Midbrain (tissue), 1 donor: Measurements from ENCODE around the gene KBTBD13.
"Not testable (repeated sequence)": the region's sequence is repeated elsewhere in the genome, so short reads cannot be mapped to it uniquely, and the experiment has no call there.

Experiments used
- DNase-seq: peaks from one replicate; lab custom pipeline; 2025; lab: John Stamatoyannopoulos, UW

Gene KBTBD13

DNA sequence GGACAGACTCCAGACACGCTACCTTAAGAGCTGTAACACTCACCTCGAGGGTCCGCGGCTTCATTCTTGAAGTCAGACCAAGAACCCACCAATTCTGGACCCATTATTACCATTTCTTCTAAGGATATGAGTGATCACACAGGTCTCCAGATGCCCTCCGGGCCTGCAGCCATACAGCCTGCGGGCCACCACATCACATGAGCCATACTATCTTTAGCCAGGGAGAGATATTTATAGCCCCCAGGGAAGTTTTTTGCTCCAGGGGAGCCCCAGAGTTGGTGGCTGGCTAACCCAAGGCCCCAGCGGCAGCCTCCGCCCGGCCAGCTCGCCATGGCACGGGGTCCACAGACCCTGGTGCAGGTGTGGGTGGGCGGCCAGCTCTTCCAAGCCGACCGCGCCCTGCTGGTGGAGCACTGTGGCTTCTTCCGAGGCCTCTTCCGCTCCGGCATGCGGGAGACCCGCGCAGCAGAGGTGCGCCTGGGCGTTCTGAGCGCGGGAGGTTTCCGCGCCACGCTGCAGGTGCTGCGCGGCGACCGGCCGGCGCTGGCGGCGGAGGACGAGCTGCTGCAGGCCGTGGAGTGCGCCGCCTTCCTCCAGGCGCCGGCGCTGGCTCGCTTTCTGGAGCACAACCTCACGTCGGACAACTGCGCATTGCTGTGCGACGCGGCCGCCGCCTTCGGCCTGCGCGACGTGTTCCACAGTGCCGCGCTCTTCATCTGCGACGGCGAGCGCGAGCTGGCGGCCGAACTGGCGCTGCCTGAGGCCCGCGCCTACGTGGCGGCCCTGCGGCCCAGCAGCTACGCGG, at the start of gene KBTBD13:
TSS of gene KBTBD13 (plus strand) at position 261 of the 805 bp plus-strand sequence. CDS start at position 331, 70 bp downstream.
- DNase-seq, result no peak

DNA sequence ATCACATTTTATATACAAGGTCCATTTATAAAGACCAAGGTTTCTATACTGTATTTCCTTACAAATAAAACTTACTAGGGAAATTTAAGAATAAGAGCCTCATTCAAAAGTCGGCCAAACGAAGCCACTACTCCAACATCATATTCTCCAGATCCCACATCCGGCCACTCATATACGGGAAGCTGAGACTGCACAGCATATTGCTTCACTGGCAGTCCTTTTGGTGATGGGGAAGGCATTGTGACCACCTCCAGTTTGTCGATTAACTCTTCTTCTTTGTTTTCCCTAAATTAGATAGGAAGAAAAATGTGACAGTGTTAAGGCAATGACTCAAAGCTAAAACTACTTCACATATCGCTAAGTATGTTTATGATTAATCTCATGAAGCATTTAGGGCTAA, 49.8 kb upstream of the KBTBD13 start:
- no peak for DNase-seq

DNA sequence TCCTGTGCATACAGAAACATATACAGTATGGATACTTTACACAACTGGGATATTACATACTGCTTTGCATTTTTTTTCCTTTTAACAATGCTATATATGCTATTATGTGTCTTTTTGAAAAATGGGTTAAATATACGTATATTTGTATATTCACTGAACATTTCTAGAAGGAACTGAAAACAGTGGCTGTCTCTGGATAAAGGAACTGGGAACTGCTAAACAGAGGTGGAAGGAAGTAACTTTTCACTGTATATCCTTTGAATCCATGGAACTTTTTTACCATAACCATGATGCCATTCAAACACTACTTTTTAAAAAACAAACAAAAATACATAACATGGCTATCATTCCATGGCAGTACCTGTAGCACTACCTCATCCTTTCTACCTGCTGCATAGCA, 49.0 kb upstream of the KBTBD13 start:
- no peak for DNase-seq

DNA sequence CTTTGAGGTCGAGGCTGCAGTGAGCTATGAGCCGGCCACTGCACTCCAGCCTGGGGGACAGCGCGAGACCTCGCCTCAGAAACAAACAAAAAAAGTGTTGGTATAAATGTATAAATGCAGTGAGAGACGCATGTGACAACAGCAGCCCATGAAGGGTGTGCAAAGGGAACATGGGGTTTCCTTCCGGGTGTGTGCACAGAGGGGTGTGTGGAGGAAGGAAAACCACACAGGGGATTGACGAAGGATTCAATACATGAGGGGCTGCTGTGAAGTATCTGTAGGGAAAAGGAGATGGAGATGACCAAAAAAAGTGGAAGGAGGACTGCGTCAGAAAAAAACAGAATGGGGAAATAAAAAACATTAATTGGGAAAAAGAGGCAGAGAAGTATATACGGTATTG, 48.2 kb upstream of the KBTBD13 start:
- DNase-seq, result no peak

DNA sequence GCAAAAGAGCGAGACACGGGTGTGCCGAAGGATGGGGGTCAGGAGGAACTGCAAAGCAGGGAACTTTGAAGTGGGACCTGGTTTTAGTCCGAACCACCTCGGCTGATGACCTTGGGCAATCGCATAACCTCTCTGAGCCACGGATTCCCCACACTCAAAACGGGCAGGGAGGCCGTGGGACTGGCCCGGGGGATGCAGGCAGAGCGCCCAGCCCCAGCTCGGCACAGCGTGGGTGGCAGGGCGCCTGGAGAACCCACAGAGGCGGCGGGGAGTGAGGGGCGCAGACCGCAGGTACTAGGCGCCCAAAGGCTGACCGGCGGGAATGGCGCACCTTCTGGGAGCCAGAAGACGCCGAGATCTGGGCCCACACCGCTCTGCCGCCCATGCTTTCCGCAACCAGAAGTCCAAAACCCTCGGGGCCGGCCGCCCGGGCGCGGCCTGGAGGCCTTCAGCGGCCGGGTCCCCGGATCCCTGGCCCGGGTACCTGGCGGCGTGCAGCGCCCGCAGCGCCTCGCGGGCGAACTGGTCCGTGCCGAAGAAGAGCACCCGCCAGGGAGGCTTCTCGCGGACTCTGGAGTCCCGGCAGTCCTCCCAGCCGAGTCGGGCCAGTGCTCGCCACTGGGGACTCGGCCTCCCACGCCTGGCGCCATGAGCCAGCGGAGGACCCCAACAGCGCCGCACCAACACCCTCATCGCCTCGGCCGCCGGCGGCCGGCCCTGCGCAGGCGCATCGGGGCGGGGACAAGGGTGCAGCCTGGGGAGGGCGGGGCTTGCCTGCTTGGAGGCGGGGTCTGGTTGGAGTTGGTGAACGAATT, 47.4 kb upstream of the KBTBD13 start, which contains the start of gene MTFMT:
TSS of gene MTFMT (minus strand) at position 719 of the 815 bp plus-strand sequence. CDS start at position 693, 26 bp downstream.
- DNase-seq, result peak; percentile 90

DNA sequence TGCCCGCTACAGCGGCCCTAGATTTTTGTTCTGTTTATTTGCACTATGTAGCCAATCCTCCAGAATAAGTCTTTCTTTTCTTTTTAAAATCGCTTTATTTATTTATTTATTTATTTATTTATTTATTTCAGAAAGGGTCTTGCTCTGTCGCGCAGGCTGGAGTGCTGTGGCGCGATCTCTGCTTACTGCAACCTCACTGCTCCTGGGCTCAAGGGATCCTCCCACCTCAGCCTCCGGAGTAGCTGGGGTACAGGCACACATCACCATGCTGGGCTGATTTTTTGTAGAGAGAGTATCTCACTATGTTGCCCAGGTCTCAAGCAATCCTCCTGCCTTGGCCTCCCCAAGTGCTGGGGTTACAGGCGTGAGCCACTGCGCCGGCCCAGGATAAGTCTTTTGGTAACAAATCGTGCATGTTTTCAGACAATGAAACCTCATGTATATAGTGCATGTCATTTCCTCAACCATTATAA, 46.8 kb upstream of the KBTBD13 start:
- no peak for DNase-seq

DNA sequence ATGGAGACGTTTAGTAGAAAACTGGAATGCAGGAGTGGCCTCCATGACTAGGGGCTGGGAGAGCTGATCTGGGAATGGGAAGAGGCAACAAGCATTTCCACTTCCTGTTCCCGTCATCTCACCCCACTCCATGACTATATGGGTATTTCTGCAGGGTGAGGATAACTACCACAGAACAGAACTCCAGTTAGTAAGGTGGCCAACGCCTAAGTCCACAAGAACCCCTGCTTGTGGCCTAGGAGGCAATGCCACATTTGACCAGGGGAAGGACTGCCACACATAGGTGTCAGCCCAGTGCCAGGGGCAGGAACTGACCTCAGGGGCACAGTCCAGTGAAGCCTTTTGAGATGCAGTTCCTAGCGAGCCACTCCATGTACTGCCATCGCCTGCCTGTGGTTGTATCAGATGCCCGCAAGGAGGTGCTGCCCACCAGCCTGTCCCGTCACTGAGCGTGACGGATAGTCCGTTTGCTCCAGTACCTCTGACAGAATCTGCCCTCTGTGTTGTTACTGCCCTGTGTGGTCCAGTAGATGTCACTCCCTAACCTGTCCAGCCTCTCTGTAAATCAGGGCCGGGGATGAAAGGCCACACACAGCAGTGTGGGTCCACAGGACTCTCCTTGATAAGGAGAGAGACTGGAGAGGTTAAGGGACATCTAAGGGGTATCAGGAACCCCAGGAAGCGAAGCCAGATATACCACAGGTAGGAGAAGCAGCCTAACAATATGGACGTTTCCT, 43.6 kb upstream of the KBTBD13 start:
- DNase-seq, result peak; percentile 39

DNA sequence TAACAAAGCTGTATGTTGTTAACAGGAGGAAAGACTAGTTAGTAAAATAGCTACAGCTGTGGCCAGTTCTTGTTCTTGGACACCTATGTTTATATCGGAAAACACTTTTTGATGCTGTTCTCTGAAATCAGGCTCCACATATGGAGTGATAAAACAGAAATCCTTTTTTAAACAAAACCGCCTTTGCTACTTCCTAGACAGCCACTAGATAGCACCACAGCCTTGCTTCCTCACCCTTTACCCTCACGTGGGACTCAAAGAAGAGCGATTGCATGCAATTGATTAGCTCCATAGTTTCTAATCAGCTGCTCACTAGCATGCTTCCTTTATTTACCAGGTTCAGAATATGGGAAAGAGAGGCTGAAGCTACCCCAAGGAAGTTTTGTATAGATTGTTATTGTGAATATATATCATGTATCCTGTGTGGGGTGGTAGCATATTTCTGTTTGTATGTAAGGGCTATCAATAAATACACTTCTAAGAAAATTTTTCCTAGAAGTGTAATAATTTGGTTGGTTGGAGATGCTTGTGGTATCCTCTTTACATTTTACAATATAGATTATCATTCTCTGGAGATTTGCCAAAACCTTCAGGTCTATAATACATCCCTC, 42.8 kb upstream of the KBTBD13 start:
- DNase-seq, result peak; percentile 52

DNA sequence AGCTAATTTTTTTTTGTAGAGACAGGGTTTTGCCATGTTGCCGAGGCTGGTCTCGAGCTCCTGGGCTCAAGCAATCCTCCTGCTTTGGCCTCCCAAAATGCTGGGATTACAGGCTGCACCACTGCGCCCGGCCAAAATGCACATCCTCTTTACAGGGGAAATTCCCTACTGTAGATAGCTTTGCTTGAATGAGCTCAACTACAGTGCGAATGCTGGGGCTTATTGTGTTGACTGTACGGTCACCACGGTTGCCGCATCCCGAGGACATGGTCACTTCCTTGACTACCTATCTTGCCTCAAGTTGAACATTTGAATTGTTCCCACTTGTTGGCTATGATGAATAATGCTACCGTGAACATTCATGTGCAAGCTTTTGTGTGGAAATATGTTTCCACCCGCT, 41.8 kb upstream of the KBTBD13 start:
- no peak for DNase-seq

DNA sequence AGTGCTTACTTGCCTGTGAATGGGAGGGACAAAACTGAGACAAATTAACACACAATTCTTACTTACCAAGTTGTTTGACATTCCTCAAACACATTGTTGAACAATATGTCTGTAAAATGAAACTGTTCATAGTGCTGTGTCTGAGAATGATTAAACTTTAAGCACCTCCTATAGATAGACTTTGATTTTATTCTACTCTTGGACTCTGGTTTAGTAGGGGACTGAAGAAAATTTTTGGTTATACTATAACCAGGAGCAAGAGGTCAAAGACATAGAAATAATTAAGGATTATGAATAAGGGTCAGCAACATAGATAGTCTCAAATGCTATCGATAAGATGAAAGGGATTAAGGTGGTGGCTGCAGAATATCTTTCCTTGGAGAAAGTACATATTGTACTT, 39.2 kb upstream of the KBTBD13 start:
- no peak for DNase-seq

DNA sequence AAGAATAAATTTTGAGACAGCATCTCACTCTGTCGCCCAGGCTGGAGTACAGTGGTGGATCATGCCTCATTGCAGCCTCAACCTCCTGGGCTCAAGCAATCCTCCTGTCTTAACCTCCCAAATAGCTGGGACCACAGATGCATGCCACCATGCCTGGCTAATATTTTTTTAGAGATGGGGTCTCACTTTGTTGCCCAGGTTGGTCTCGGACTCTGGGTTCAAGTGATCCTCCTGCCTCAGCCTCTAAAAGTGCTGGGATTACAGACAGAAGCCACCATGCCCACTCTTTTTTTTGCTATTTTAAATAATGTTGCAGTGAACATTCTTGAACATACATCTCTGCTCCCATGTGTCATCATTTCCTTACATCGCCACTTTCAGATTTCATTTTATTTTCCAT, 38.1 kb upstream of the KBTBD13 start:
- DNase-seq, result no peak

DNA sequence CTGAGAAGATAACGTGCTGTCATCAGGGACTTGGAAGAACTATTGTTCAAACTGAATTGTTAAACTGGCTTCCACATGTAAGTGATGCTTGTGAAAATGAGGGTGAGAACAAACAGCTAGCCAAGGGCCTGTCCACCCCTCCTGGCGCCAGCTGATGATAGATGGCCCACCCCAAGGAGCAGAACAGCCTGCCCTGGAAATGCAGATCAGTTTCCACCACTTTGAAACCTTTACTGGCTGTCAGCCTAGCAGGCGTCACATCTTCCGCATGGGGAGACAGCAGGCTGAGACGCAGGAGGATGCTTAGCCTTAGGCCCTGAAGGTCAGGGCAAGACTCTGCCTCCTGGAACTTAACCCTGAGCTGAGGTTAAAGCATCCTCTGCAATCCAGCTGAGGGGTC, 37.7 kb upstream of the KBTBD13 start:
- DNase-seq, result no peak

DNA sequence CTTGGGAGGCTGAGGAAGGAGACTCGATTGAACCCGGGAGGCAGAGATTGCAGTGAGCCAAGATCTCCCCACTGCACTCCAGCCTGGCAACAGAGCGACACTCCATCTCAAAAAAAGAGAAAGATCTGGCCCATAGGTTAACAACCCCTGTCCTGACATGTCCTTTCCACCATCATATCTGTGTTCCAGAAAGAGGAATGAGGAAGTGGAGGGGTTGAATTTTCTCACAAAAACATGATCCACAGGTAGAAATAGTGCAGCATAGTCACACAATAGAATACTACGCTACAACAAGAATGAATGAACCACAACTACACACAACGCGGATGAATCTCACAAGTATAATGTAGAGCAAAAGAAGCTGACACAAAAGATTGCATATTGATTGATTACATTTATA, 36.1 kb upstream of the KBTBD13 start:
- no peak for DNase-seq

DNA sequence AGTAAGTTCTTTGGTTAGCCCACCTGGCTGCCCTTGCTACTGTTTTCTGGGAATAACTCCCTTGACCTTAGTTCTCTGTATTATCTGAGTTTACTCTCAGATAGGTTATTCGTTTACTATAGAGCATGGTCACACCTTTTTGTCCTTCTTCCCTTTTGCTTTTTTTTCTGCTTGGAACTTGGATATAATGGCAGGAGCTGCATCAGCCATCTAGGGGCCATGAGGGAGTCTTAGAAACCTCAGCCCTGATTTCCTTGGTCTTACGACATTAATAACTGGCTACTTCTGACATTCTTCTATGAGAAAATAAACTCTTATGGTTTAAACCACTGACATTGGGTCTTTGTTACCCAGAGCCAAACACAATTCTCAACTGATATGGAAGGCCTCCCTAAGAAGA, 34.8 kb upstream of the KBTBD13 start:
- no peak for DNase-seq

DNA sequence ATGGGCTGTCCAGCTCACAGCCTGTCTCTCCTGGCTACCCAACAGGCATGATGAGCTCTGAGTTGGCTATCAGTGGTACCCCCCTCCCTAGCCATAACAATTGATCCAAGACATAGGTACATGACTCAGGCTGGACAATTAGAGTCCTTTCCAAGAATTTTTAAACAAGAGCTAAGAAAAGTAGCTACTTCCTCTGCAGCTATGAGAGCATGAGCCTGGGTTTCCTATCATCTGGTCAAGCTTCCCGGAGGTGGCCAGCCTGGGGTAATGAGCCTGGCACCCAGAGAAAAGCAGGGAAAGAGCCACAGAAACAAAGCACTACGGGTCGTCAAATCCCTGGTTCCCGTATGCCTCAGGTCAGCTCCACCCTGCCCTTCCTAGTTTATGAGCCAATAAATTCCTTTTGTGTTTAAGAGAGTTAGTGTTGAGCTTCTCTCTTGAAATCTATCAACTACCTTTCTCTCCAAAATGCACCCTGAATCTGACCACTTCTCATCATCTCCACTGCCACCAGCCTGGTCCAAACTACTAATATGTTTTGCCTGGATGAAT, 33.7 kb upstream of the KBTBD13 start:
- DNase-seq, result no peak

DNA sequence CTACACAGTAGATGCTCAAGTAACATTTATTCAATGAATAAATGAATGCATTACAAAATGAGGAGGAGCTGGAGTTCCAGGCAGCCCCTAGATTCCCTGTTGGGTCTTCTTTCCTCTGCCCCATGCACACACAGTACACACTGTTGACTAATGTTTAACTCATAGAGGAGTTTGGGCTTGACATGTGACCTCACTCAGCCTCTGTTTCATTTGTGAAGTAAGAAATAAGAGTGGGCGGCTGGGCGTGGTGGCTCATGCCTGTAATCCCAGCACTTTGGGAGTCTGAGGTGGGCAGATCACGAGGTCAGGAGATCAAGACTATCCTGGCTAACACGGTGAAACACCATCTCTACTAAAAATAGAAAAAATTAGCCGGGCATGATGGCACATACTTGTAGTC, 32.3 kb upstream of the KBTBD13 start:
- DNase-seq, result not testable (repeated sequence)

DNA sequence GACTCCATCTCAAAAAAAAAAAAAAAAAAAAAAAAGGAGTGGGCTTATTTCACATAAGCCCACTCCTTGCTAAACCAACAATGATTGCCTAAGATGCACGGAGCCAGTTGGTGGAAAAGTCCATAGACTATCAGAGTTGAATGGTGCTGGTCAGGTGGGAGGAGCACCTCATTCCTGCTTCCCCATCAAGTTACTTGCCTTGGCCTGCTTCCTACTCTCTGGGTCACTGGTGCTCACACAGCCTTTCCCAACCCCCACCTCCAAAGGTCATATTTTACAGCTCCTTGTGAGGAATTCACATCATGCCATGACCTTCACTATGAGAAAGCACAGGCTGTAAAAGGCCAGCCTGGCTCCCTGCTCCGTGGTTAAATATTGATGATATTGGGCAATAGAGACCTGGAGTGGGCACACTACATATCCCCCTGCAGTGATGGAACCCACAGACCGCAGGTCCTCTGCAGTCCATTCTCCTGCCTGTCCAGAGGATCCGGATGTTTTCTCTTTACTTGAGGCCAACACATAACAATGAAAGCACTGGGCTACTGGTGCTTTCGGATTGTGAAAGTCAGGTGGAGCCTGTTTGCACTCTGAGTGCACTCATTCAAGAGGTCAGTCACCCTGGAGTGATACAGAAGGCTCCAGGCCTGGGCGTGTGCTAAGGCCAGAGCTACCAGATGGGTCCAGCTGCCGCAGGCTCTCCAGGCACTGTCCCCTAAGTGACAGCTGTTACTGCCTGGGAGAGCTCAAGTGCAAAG, 31.6 kb upstream of the KBTBD13 start, which contains the start of gene SLC51B:
TSS of gene SLC51B (plus strand) at position 664 of the 758 bp plus-strand sequence. CDS start 4,618 bp downstream, outside the sequence.
- DNase-seq, result no peak

DNA sequence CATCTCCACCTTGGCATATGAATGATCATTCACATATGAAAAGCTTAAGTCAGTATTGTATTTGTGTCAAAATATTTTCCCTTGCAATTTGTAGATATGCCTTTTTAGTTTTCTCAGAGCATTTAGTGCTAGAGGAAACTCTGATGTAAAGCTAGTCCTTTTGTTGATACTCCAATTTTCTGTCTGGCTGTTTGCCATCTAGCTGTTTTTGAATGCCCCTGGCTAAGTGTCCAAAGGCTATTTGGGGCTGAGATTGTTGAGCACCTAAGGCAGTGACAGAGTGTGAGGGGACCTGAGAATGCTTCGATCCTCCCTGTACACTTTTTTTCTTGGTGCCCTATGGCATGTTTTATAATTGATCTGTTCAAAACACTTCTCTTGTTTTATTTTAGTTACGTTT, 28.3 kb upstream of the KBTBD13 start:
- peak; percentile 4 for DNase-seq

DNA sequence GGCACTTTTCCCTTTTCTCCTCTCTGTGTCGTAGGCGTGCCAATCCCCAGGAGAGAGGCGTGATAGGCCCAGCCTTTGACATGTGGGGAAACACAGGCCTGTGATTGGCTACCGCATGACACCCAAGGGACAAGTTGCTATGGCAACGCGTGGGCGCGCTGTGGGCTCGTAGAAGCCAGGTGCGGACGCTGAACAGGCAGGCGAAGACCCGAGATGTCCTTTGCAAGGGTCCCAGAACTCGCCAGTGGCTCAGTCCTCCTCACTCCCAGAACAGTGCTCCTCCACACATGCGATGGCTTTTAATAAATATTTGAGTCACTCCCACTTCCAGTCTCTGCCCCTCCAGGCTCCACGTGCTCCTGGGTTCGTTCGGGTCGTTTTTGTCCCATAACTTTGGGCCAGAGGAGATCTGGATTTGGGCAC, 27.1 kb upstream of the KBTBD13 start:
- peak; percentile 89 for DNase-seq

DNA sequence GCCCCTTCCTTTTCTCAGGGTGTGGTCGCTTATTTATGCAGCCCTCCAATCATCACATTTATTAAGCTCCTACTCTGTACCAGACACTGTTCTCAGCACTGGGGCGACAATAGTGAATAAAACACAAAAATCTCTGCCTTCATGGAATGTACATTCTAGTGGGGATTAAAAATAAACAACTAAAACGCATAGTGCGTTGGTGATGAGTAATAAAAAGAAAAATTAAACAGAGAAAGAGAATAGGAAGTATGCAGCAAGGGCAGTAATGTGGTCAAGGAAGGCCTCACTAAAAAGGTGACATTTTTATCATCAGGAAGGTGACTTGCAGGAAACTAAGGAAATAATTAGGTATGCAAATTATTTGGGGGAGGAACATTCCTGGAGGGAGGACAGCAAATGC, 26.3 kb upstream of the KBTBD13 start:
- DNase-seq, result no peak

DNA sequence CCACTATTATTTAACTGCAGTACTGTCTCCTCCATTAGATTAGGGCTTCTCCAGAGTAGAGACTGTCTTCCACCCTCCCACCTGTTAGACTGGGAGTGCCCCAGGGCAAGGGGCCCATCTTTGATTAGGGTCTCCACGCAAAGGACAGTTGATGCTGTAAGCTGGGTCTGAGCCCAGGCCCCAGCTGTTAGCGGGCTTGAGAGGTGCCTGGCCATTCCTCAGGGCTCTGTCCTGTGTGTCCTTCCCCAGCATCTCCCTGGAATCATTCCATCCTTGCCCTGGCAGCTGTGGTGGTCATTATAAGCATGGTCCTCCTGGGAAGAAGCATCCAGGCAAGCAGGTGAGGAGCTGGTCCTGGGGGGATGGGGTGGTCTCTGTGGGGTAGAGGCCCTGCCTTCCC, 25.3 kb upstream of the KBTBD13 start:
- no peak for DNase-seq
